ENCODE measurements around the gene PRKRA. TPM values are rescaled to one million over a fixed set of nuclear protein-coding genes. Genes with fewer than 3 reads are reported as not detected.

Gene PRKRA
- total RNA-seq, 6 experiments from 2014 or later: 11.2 to 20.5 (median 14.4) TPM

- intact Hi-C loops (cut with DNase I): no loop called here
- peaks cover 0 to 61% (median 9%) of the 10 kb centered on the region in 4 donors for H3K36me3 ChIP-seq
- TF ChIP-seq POLR2A (IDR thresholded peaks at IDR 0.05): no peak
- TF ChIP-seq, protein P1, sequence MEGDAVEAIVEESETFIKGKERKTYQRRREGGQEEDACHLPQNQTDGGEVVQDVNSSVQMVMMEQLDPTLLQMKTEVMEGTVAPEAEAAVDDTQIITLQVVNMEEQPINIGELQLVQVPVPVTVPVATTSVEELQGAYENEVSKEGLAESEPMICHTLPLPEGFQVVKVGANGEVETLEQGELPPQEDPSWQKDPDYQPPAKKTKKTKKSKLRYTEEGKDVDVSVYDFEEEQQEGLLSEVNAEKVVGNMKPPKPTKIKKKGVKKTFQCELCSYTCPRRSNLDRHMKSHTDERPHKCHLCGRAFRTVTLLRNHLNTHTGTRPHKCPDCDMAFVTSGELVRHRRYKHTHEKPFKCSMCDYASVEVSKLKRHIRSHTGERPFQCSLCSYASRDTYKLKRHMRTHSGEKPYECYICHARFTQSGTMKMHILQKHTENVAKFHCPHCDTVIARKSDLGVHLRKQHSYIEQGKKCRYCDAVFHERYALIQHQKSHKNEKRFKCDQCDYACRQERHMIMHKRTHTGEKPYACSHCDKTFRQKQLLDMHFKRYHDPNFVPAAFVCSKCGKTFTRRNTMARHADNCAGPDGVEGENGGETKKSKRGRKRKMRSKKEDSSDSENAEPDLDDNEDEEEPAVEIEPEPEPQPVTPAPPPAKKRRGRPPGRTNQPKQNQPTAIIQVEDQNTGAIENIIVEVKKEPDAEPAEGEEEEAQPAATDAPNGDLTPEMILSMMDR (IDR thresholded peaks at IDR 0.05): no peak
- 94% methylated on average over 6 of the region's 6 CpGs for WGBS (ENCODE audit: insufficient coverage, low coverage, low lambda C conversion rate, missing lambda C conversion rate)
- DNase-seq (no peak), ATAC-seq (no peak)
- no peak overlapping the region for H3K4me3 ChIP-seq
- no peaks in the 10 kb centered on the region for H3K9me3 ChIP-seq
- H3K4me1 ChIP-seq: no peaks in the 10 kb centered on the region
- no peaks in the 10 kb centered on the region for H3K27me3 ChIP-seq
- no peak overlapping the region for H3K27ac ChIP-seq
Measured at GRCh38 chr2:178491612-178492011, 40.6 kb upstream of the PRKRA start.

DNA sequence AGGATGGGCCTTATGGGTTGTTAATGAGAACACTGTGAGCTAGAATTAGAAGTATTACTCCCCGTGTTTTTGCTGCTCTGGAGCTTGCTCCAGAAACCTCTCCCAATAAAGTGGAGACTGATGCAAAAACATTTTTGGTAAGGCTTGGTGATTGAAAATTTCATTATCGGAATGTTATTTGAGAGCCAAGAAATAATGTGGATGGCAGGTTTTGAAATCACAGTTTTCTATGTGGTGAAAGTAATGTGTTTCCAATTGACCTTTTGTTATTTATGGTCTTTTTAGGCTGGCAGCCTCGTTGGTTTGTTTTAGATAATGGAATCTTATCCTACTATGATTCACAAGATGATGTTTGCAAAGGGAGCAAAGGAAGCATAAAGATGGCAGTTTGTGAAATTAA is 34.4 kb upstream of the PRKRA start:
- TF ChIP-seq POLR2A (IDR thresholded peaks at IDR 0.05): no peak
- TF ChIP-seq, protein P1 (IDR thresholded peaks at IDR 0.05): no peak
- Histone ChIP-seq H3K27me3 (no peaks in the 10 kb centered on the region), H3K4me3 (no peak overlapping the region), H3K27ac (no peak overlapping the region), H3K36me3 (peaks cover 0 to 1% (median 0%) of the 10 kb centered on the region in 4 donors), H3K9me3 (no peaks in the 10 kb centered on the region), H3K4me1 (peaks cover 0 to 36% (median 0%) of the 10 kb centered on the region in 4 donors)
- peak in 1 of 4 donors; percentile 25 for ATAC-seq
- DNase-seq: no peak
- WGBS (ENCODE audit: insufficient coverage, low coverage, low lambda C conversion rate, missing lambda C conversion rate): 53% methylated on average over 3 of the region's 3 CpGs
- intact Hi-C loops (cut with DNase I): no loop called here

DNA sequence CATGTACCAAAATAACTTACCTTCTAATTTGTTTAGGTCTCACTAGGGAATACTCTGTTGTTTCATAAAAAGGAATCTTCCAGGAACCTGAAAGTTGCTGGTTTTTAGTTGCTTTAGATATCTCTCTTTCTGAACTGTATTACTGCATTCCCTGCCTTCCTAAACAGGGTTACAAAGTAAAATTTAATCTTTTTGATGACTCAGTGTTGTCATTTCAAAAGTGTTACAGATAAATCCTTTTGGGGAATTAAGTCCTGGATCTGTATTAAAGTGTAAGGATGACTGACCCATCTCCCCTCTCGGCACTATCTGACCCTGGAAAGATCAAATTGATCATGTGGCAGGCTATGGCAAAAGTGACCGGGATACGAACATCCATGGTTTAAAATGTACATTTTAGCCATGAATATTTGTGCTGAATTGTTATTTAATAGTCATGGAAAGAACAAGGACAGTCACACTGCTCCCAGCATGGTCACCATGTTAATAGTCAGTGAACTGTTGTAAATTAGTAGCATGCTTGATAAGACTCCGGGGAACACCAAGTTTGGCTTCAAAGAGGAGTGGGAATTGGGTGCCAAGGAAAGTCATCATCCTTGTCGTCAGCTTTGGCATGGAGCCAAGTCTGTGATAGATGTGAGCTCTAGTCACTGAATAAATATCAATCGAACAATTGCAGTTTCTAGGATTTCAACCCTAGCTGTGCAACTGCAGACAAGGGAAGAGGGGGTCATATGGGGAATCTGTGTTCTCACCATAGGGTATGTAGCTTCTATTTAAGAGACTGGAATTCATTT is 33.5 kb upstream of the PRKRA start:
- Histone ChIP-seq H3K36me3 (no peaks in the 10 kb centered on the region), H3K4me3 (no peak overlapping the region), H3K27me3 (no peaks in the 10 kb centered on the region), H3K9me3 (no peaks in the 10 kb centered on the region), H3K4me1 (peaks cover 0 to 41% (median 3%) of the 10 kb centered on the region in 4 donors), H3K27ac (peak overlapping the region in 1 of 3 donors; percentile 35)
- WGBS (ENCODE audit: insufficient coverage, low coverage, low lambda C conversion rate, missing lambda C conversion rate): 37% methylated on average over 6 of the region's 6 CpGs
- peak in 1 of 4 donors; percentile 18 for ATAC-seq
- TF ChIP-seq POLR2A (IDR thresholded peaks at IDR 0.05): no peak
- TF ChIP-seq, protein P1 (IDR thresholded peaks at IDR 0.05): no peak
- intact Hi-C loops (cut with DNase I): no loop called here
- DNase-seq: peak in 2 of 3 donors; percentile 50 to 58

DNA sequence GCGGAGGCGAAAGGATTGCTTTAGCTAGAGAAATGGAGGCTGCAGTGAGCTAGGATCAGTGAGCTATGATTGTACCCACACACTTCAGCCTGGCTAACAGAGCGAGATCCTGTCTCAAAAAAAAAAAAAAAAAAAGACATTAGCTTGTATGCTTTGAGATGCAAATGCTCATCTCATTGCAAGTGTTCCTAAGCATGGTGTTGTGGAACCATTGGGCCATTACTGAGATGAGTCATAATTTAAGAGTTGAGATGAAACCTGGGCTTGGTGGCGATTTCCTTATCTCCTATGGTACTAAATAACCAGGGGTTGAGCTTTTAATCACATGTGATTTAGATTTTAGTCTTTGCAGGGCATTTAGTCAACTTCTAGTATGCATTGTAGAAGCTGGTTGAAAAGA is 31.5 kb upstream of the PRKRA start:
- no peak overlapping the region for H3K4me3 ChIP-seq
- H3K36me3 ChIP-seq: no peaks in the 10 kb centered on the region
- no peaks in the 10 kb centered on the region for H3K9me3 ChIP-seq
- intact Hi-C loops (cut with DNase I): no loop called here
- 84% methylated on average over 4 of the region's 4 CpGs for WGBS (ENCODE audit: insufficient coverage, low coverage, low lambda C conversion rate, missing lambda C conversion rate)
- H3K4me1 ChIP-seq: peaks cover 0 to 50% (median 6%) of the 10 kb centered on the region in 4 donors
- H3K27ac ChIP-seq: no peak overlapping the region
- H3K27me3 ChIP-seq: no peaks in the 10 kb centered on the region
- DNase-seq: no peak
- TF ChIP-seq, protein P1 (IDR thresholded peaks at IDR 0.05): no peak
- no peak for TF ChIP-seq POLR2A (IDR thresholded peaks at IDR 0.05)
- ATAC-seq: no peak
